Glutamatergic neuron (in vitro differentiated cells): ENCODE data around the gene CDK5R1. TPM values are rescaled to one million over a fixed set of nuclear protein-coding genes. Genes with fewer than 3 reads are reported as not detected.
A peak's percentile ranks its signal among the peaks of the same experiment; 100 is the strongest.

Source experiments
- DNase-seq: peaks from one replicate; pipeline ENCODE4 v3.0.0; 2022
- H3K27ac Mint-ChIP-seq: one replicate; pipeline ENCODE4 v1.8.0; 2020; ENCODE audit warnings: mild to moderate bottlenecking, mixed read lengths, inconsistent platforms; ENCODE audit not compliant: unreplicated experiment
- H3K27me3 Mint-ChIP-seq: one replicate; pipeline ENCODE4 v1.8.0; 2020; ENCODE audit warnings: mild to moderate bottlenecking, moderate library complexity, mixed read lengths, inconsistent platforms; ENCODE audit not compliant: unreplicated experiment
- H3K36me3 Mint-ChIP-seq: one replicate; pipeline ENCODE4 v1.8.0; 2020; ENCODE audit warnings: mild to moderate bottlenecking, mixed read lengths, inconsistent platforms; ENCODE audit not compliant: unreplicated experiment
- H3K4me1 Mint-ChIP-seq: one replicate; pipeline ENCODE4 v1.8.0; 2020; ENCODE audit warnings: mild to moderate bottlenecking, low read depth, mixed read lengths, inconsistent platforms; ENCODE audit not compliant: unreplicated experiment
- H3K4me3 Mint-ChIP-seq: one replicate; pipeline ENCODE4 v1.8.0; 2020; ENCODE audit warnings: mild to moderate bottlenecking, mixed read lengths, inconsistent platforms; ENCODE audit not compliant: unreplicated experiment
- H3K9me3 Mint-ChIP-seq: one replicate; pipeline ENCODE4 v1.8.0; 2020; ENCODE audit warnings: mild to moderate bottlenecking, moderate library complexity, mixed read lengths, inconsistent platforms; ENCODE audit not compliant: unreplicated experiment
- total RNA-seq: library from RNA; stranded (reverse); fragmentation: NEBNext Ultra II Directional; extraction: Animal tissue kit (Norgen Biotek cat#: 25700); gene quantifications from one replicate; pipeline ENCODE4 v1.2.1, GENCODE V29; 2021; ENCODE audit not compliant: unreplicated experiment
- TF ChIP-seq, protein P1 (sequence below): fragments of 200-600 bp; sonication (generic); IDR thresholded peaks from one replicate; pipeline ENCODE4 v1.5.0; 2021; ENCODE audit not compliant: partially characterized antibody, unreplicated experiment

The CDK5R1 gene
- total RNA-seq, 1 donor from 2014 or later, result 73.9 TPM

- peak overlapping the region; percentile 80 for H3K4me3 Mint-ChIP-seq
- peak; percentile 55 for DNase-seq
- H3K36me3 Mint-ChIP-seq, result no peaks in the 10 kb centered on the region
- H3K4me1 Mint-ChIP-seq, result peaks cover 45% of the 10 kb centered on the region
- TF ChIP-seq, protein P1, sequence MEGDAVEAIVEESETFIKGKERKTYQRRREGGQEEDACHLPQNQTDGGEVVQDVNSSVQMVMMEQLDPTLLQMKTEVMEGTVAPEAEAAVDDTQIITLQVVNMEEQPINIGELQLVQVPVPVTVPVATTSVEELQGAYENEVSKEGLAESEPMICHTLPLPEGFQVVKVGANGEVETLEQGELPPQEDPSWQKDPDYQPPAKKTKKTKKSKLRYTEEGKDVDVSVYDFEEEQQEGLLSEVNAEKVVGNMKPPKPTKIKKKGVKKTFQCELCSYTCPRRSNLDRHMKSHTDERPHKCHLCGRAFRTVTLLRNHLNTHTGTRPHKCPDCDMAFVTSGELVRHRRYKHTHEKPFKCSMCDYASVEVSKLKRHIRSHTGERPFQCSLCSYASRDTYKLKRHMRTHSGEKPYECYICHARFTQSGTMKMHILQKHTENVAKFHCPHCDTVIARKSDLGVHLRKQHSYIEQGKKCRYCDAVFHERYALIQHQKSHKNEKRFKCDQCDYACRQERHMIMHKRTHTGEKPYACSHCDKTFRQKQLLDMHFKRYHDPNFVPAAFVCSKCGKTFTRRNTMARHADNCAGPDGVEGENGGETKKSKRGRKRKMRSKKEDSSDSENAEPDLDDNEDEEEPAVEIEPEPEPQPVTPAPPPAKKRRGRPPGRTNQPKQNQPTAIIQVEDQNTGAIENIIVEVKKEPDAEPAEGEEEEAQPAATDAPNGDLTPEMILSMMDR, result no peak
- peaks cover 10% of the 10 kb centered on the region for H3K27me3 Mint-ChIP-seq
- peaks cover 13% of the 10 kb centered on the region for H3K9me3 Mint-ChIP-seq
- H3K27ac Mint-ChIP-seq, result peak overlapping the region; percentile 98
Measured at GRCh38 chr17:32518646-32519227, 31.9 kb downstream of the CDK5R1 start.

- peaks cover 10% of the 10 kb centered on the region for H3K27me3 Mint-ChIP-seq
- H3K9me3 Mint-ChIP-seq, result peaks cover 15% of the 10 kb centered on the region
- TF ChIP-seq, protein P1, result no peak
- H3K27ac Mint-ChIP-seq, result peak overlapping the region; percentile 99
- H3K4me3 Mint-ChIP-seq, result peak overlapping the region; percentile 88
- no peaks in the 10 kb centered on the region for H3K36me3 Mint-ChIP-seq
- H3K4me1 Mint-ChIP-seq, result peaks cover 45% of the 10 kb centered on the region
- DNase-seq, result peak; percentile 91
Measured at GRCh38 chr17:32519228-32520103, 32.7 kb downstream of the CDK5R1 start.

GRCh38 chr17:32520104-32520701, 33.4 kb downstream of the CDK5R1 start:
- H3K27ac Mint-ChIP-seq, result peak overlapping the region; percentile 99
- peaks cover 15% of the 10 kb centered on the region for H3K9me3 Mint-ChIP-seq
- TF ChIP-seq, protein P1, result no peak
- no peaks in the 10 kb centered on the region for H3K36me3 Mint-ChIP-seq
- DNase-seq, result peak; percentile 60
- H3K27me3 Mint-ChIP-seq, result peaks cover 11% of the 10 kb centered on the region
- H3K4me3 Mint-ChIP-seq, result peak overlapping the region; percentile 88
- H3K4me1 Mint-ChIP-seq, result peaks cover 46% of the 10 kb centered on the region

- H3K9me3 Mint-ChIP-seq, result peaks cover 15% of the 10 kb centered on the region
- peak overlapping the region; percentile 99 for H3K27ac Mint-ChIP-seq
- TF ChIP-seq, protein P1, result no peak
- H3K4me3 Mint-ChIP-seq, result peak overlapping the region; percentile 88
- peaks cover 11% of the 10 kb centered on the region for H3K27me3 Mint-ChIP-seq
- H3K4me1 Mint-ChIP-seq, result peaks cover 43% of the 10 kb centered on the region
- no peak for DNase-seq
- no peaks in the 10 kb centered on the region for H3K36me3 Mint-ChIP-seq
Measured at GRCh38 chr17:32520737-32521404, 34.1 kb downstream of the CDK5R1 start.
